Karpas-422 (cell line): ENCODE measurements around the gene UBE2J2. TPM values are rescaled to one million over a fixed set of nuclear protein-coding genes. Genes with fewer than 3 reads are reported as not detected.

Source experiments
- DNase-seq: peaks from one replicate; pipeline ENCODE4 v3.0.0-alpha.2; 2015
- H2AFZ ChIP-seq: fragments of 200-600 bp; sonication (generic); 2 replicates; pipeline ENCODE4 v1.6.1; 2014; ENCODE audit warnings: antibody characterized with exemption, low read length, mixed read lengths
- H3K27ac ChIP-seq: fragments of 200-600 bp; sonication (generic); 2 replicates; pipeline ENCODE4 v1.5.1; 2014; ENCODE audit warnings: mild to moderate bottlenecking, low read length, moderate library complexity
- H3K27me3 ChIP-seq: fragments of 200-600 bp; sonication (generic); 2 replicates; pipeline ENCODE4 v1.6.1; 2014; ENCODE audit warnings: low read length, mixed read lengths
- H3K36me3 ChIP-seq: fragments of 200-600 bp; sonication (generic); 2 replicates; pipeline ENCODE4 v1.6.1; 2014; ENCODE audit warnings: low read length, mixed read lengths; ENCODE audit not compliant: insufficient read depth
- H3K4me1 ChIP-seq: fragments of 200-600 bp; sonication (generic); 2 replicates; pipeline ENCODE4 v1.6.1; 2014; ENCODE audit warnings: mild to moderate bottlenecking, low read length, mixed read lengths
- H3K4me2 ChIP-seq: fragments of 200-600 bp; sonication (generic); 2 replicates; pipeline ENCODE4 v1.6.1; 2014; ENCODE audit warnings: low read length, low read depth, mild to moderate bottlenecking; ENCODE audit not compliant: poor library complexity, severe bottlenecking
- H3K4me3 ChIP-seq: fragments of 200-600 bp; sonication (generic); 2 replicates; pipeline ENCODE4 v1.5.1; 2014; ENCODE audit warnings: mild to moderate bottlenecking, antibody characterized with exemption, low read length, mixed read lengths
- H3K79me2 ChIP-seq: fragments of 200-600 bp; sonication (generic); 2 replicates; pipeline ENCODE4 v1.6.1; 2014; ENCODE audit warnings: mild to moderate bottlenecking, low read length, mixed read lengths
- H3K9ac ChIP-seq: fragments of 200-600 bp; sonication (generic); 2 replicates; pipeline ENCODE4 v1.6.0; 2014; ENCODE audit warnings: low read length
- H3K9me2 ChIP-seq: fragments of 200-600 bp; sonication (generic), shearing (Covaris generic); replicated peaks from 2 replicates; pipeline ENCODE4 v1.6.0; 2014; ENCODE audit warnings: mild to moderate bottlenecking, low read length, moderate library complexity; ENCODE audit not compliant: insufficient read depth
- H3K9me3 ChIP-seq: fragments of 300-700, 200-600 bp; sonication (generic); 2 replicates; pipeline ENCODE4 v1.6.1; 2014; ENCODE audit warnings: low read length, mixed read lengths
- H4K20me1 ChIP-seq: fragments of 200-600 bp; sonication (generic); 2 replicates; pipeline ENCODE4 v1.6.1; 2014; ENCODE audit warnings: mild to moderate bottlenecking, antibody characterized with exemption, low read length, low read depth; ENCODE audit not compliant: insufficient read depth
- small RNA-seq: library from RNA; depleted of rRNA; stranded (forward); fragments of <200 nt; gene quantifications from one replicate; pipeline ENCODE3, GENCODE V24; 2014
- total RNA-seq: library from RNA; depleted of rRNA; stranded (reverse); fragments of >200 nt; shearing (Covaris generic); gene quantifications from 2 replicates; pipeline ENCODE4 v1.2.3, GENCODE V29; 2014; ENCODE audit warnings: low replicate concordance; rRNA removed

UBE2J2 gene
- total RNA-seq, 1 experiment from 2014 or later: 46.1 TPM

- Histone ChIP-seq H3K27ac (no peak overlapping the region), H3K4me3 (peak overlapping the region; percentile 53; the same call in 1 of the 2 replicates), H3K27me3 (no peaks in the 10 kb centered on the region), H3K4me2 (peak overlapping the region; percentile 70), H3K9me3 (no peaks in the 10 kb centered on the region), H4K20me1 (peaks cover 18% of the 10 kb centered on the region; the same call in 1 of the 2 replicates), H2AFZ (no peak overlapping the region), H3K9ac (peak overlapping the region; percentile 35; the same call in 1 of the 2 replicates), H3K36me3 (no peaks in the 10 kb centered on the region), H3K9me2 (no peaks in the 10 kb centered on the region), H3K4me1 (peaks cover 29% of the 10 kb centered on the region), H3K79me2 (no peaks in the 10 kb centered on the region)
- DNase-seq: no peak
Measured at GRCh38 chr1:1205769-1206375, 67.8 kb downstream of the UBE2J2 start.

GRCh38 chr1:1204998-1205768 is 68.5 kb downstream of the UBE2J2 start:
- Histone ChIP-seq H3K4me1 (peaks cover 29% of the 10 kb centered on the region), H2AFZ (no peak overlapping the region), H3K9me2 (no peaks in the 10 kb centered on the region), H4K20me1 (peaks cover 18% of the 10 kb centered on the region; the same call in 1 of the 2 replicates), H3K4me3 (no peak overlapping the region), H3K9me3 (no peaks in the 10 kb centered on the region), H3K27ac (no peak overlapping the region), H3K79me2 (no peaks in the 10 kb centered on the region), H3K4me2 (no peak overlapping the region), H3K36me3 (no peaks in the 10 kb centered on the region), H3K9ac (no peak overlapping the region), H3K27me3 (no peaks in the 10 kb centered on the region)
- DNase-seq: no peak

- Histone ChIP-seq H3K4me3 (no peak overlapping the region), H3K9me2 (no peaks in the 10 kb centered on the region), H3K27ac (no peak overlapping the region), H2AFZ (no peak overlapping the region), H4K20me1 (peaks cover 18% of the 10 kb centered on the region; the same call in 1 of the 2 replicates), H3K9me3 (no peaks in the 10 kb centered on the region), H3K4me2 (no peak overlapping the region), H3K9ac (no peak overlapping the region), H3K36me3 (no peaks in the 10 kb centered on the region), H3K27me3 (no peaks in the 10 kb centered on the region), H3K79me2 (no peaks in the 10 kb centered on the region), H3K4me1 (peaks cover 29% of the 10 kb centered on the region)
- no peak for DNase-seq
Measured at GRCh38 chr1:1204425-1204920, 69.2 kb downstream of the UBE2J2 start.

Small RNA genes within 50 kb of the gene (small RNA-seq; reads per million reads assigned to genes)
- not detected for gene MIR6726

Other genes with a start within 250 kb of the UBE2J2 start
- not detected in 2 replicates for gene RNF223, start 199.5 kb downstream of the UBE2J2 start, total RNA-seq
- 10.2 and 10.4 TPM in 2 replicates for gene C1orf159, start 157.8 kb downstream of the UBE2J2 start, total RNA-seq
- gene TTLL10, start 100.0 kb downstream of the UBE2J2 start, total RNA-seq: 0.18 TPM in 1 of 2 replicates, not detected in the other
- 0.30 and 0.90 TPM in 2 replicates for gene TNFRSF18, start 67.3 kb downstream of the UBE2J2 start, total RNA-seq
- not detected in 2 replicates for gene TNFRSF4, start 59.7 kb downstream of the UBE2J2 start, total RNA-seq
- 25.6 and 42.0 TPM in 2 replicates for gene SDF4, start 41.9 kb downstream of the UBE2J2 start, total RNA-seq
- 8.6 and 17.7 TPM in 2 replicates for gene B3GALT6, start 41.6 kb downstream of the UBE2J2 start, total RNA-seq
- gene C1QTNF12, start 27.1 kb downstream of the UBE2J2 start, total RNA-seq: 2.2 and 2.5 TPM in 2 replicates
- gene SCNN1D, start 6.6 kb upstream of the UBE2J2 start, total RNA-seq: 1.2 and 1.4 TPM in 2 replicates
- 28.1 and 94.6 TPM in 2 replicates for gene ACAP3, start 34.1 kb upstream of the UBE2J2 start, total RNA-seq
- gene PUSL1, start 34.7 kb upstream of the UBE2J2 start, total RNA-seq: 14.9 and 45.1 TPM in 2 replicates
- gene INTS11, start 50.8 kb upstream of the UBE2J2 start, total RNA-seq: 69.8 and 168 TPM in 2 replicates
- gene CPTP, start 50.9 kb upstream of the UBE2J2 start, total RNA-seq: 35.0 and 74.7 TPM in 2 replicates
- 49.2 and 82.6 TPM in 2 replicates for gene TAS1R3, start 57.4 kb upstream of the UBE2J2 start, total RNA-seq
- 36.0 and 104 TPM in 2 replicates for gene DVL1, start 75.6 kb upstream of the UBE2J2 start, total RNA-seq
- gene MXRA8, start 84.7 kb upstream of the UBE2J2 start, total RNA-seq: not detected in 2 replicates
- 49.1 and 150 TPM in 2 replicates for gene AURKAIP1, start 101.4 kb upstream of the UBE2J2 start, total RNA-seq
- 97.9 and 152 TPM in 2 replicates for gene CCNL2, start 125.5 kb upstream of the UBE2J2 start, total RNA-seq
- gene MRPL20, start 133.4 kb upstream of the UBE2J2 start, total RNA-seq: 136 and 151 TPM in 2 replicates
- not detected in 2 replicates for gene ANKRD65, start 147.4 kb upstream of the UBE2J2 start, total RNA-seq
- not detected in 2 replicates for gene VWA1, start 161.8 kb upstream of the UBE2J2 start, total RNA-seq
- gene ATAD3C, start 175.8 kb upstream of the UBE2J2 start, total RNA-seq: 0.51 TPM in 1 of 2 replicates, not detected in the other
- 13.9 and 37.2 TPM in 2 replicates for gene ATAD3B, start 197.9 kb upstream of the UBE2J2 start, total RNA-seq
- gene ATAD3A, start 238.3 kb upstream of the UBE2J2 start, total RNA-seq: 12.5 and 52.1 TPM in 2 replicates